Measurements from ENCODE around the gene ALDH1B1. TPM values are rescaled to one million over a fixed set of nuclear protein-coding genes. Genes with fewer than 3 reads are reported as not detected.
A peak's percentile ranks its signal among the peaks of the same experiment; 100 is the strongest.

The ALDH1B1 gene
- total and polyA plus RNA-seq, 7 donors: 19.2 to 162 (median 44.1) TPM

DNA sequence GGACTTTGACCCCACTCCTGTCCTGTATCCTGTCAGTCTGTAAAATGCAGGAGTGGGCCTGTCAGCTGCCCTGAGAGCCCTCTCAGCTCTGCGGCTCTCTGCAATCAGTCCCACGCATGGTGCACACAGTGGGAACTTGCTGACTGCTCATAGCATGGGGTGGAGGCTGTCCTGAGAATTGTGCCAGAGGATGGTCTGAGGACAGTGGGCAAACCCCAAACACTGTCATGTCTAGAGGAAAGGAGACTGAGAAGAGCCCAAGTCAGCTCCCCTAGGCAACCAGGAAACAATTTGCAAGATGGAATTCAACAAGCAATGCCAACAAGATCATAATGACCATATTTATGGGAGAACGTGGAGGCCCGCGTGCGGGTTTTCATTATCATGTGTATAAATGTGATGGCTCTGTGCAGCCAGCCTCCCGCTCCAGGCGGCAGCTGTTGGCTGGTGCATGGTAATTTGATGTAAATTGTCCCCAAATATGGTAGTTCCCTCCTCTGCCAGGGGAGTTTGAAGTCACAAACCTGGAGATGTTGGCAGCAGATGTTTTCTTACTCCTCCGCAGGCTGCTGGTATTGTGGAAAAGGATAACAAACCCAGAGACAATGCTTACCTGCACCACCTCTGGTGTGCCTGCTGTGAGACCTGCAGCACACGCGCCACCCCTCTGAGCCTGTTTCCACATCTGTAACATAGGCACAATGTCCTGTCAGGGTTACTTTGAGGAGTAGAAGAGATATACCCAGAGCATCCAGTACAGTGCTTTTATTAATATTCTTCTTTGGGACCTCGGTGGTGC is 39.8 kb upstream of the ALDH1B1 start:
- WGBS, 2 donors: 82 to 83% methylated on average over 12 of the region's 12 CpGs
- peaks cover 0 to 4% (median 0%) of the 10 kb centered on the region in 4 donors for H3K4me1 ChIP-seq
- intact Hi-C loops (cut with DNase I): no loop called here
- H3K27me3 ChIP-seq: no peaks in the 10 kb centered on the region
- TF ChIP-seq EP300 (IDR thresholded peaks at IDR 0.05) (no peak), POLR2AphosphoS5 (IDR thresholded peaks at IDR 0.05) (no peak), POLR2A (IDR thresholded peaks at IDR 0.05) (no peak)
- TF ChIP-seq, protein P1, sequence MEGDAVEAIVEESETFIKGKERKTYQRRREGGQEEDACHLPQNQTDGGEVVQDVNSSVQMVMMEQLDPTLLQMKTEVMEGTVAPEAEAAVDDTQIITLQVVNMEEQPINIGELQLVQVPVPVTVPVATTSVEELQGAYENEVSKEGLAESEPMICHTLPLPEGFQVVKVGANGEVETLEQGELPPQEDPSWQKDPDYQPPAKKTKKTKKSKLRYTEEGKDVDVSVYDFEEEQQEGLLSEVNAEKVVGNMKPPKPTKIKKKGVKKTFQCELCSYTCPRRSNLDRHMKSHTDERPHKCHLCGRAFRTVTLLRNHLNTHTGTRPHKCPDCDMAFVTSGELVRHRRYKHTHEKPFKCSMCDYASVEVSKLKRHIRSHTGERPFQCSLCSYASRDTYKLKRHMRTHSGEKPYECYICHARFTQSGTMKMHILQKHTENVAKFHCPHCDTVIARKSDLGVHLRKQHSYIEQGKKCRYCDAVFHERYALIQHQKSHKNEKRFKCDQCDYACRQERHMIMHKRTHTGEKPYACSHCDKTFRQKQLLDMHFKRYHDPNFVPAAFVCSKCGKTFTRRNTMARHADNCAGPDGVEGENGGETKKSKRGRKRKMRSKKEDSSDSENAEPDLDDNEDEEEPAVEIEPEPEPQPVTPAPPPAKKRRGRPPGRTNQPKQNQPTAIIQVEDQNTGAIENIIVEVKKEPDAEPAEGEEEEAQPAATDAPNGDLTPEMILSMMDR (IDR thresholded peaks at IDR 0.05): no peak
- H3K27ac ChIP-seq: no peak overlapping the region
- H3K9me3 ChIP-seq: no peaks in the 10 kb centered on the region
- peak; percentile 8 for DNase-seq
- H3K36me3 ChIP-seq: no peaks in the 10 kb centered on the region
- no peak overlapping the region for H3K4me3 ChIP-seq

DNA sequence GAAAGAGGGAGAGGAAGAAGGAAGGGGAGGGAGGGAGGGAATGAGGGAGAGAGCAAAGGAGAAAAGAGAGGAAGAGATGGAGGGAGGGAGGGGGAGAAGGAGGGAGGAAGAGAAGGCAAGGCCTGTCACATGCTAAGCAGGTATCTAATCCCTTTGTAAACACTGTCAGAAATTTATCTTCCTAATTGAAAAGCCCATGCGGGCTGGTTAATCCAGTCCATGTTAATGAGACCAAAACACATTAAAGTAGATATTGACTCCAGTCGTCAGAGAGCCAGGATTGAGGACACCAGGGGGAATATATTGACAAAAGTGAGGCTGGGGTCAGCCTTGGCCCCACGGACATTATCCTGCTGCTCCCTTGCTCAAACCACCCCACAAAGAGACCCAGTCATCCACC is 37.4 kb upstream of the ALDH1B1 start:
- Histone ChIP-seq H3K4me3 (no peak overlapping the region), H3K27me3 (no peaks in the 10 kb centered on the region), H3K4me1 (peaks cover 0 to 4% (median 0%) of the 10 kb centered on the region in 4 donors), H3K9me3 (no peaks in the 10 kb centered on the region), H3K36me3 (no peaks in the 10 kb centered on the region), H3K27ac (no peak overlapping the region)
- WGBS, 2 donors: 73 to 89% methylated on average over 3 of the region's 3 CpGs
- TF ChIP-seq EP300 (IDR thresholded peaks at IDR 0.05) (no peak), POLR2A (IDR thresholded peaks at IDR 0.05) (no peak), POLR2AphosphoS5 (IDR thresholded peaks at IDR 0.05) (no peak)
- TF ChIP-seq, protein P1 (IDR thresholded peaks at IDR 0.05): no peak
- no peak for DNase-seq
- intact Hi-C loops (cut with DNase I): no loop called here

DNA sequence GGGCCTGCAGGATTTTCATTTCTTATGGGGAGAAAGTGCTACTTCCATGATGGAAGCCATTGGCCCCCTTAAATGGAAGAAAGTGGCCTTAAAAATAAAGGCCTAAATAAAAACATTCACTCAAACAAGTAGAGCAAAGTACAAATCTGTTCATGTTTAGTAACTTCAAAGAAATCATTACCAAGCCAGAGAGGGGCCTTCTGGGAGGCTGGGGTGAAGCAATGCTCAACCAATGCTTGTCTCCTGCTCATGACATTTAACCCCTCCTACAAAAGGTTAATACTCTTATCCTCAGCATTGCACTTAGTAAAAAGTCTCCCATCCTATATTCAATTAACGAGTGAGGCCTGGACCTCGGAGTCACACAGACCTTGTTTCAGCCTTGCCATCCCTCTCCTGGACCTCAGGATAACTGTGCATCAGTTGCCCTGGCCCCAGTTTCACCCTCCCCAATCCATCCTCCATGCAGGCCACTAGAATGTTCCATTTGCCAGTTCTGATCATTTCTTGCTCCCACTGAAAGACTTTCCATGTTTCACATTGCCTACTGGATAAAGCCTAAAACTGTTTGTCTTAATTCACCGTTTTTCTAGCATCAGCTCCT is 36.9 kb upstream of the ALDH1B1 start:
- Histone ChIP-seq H3K4me1 (peaks cover 0 to 4% (median 0%) of the 10 kb centered on the region in 4 donors), H3K9me3 (no peaks in the 10 kb centered on the region), H3K27me3 (no peaks in the 10 kb centered on the region), H3K36me3 (no peaks in the 10 kb centered on the region), H3K4me3 (no peak overlapping the region), H3K27ac (no peak overlapping the region)
- DNase-seq: no peak
- 94 to 97% methylated on average over 3 of the region's 3 CpGs for WGBS, 2 donors
- intact Hi-C loops (cut with DNase I): no loop called here
- no peak for TF ChIP-seq POLR2A (IDR thresholded peaks at IDR 0.05)
- TF ChIP-seq POLR2AphosphoS5 (IDR thresholded peaks at IDR 0.05): no peak
- no peak for TF ChIP-seq EP300 (IDR thresholded peaks at IDR 0.05)
- TF ChIP-seq, protein P1 (IDR thresholded peaks at IDR 0.05): no peak

DNA sequence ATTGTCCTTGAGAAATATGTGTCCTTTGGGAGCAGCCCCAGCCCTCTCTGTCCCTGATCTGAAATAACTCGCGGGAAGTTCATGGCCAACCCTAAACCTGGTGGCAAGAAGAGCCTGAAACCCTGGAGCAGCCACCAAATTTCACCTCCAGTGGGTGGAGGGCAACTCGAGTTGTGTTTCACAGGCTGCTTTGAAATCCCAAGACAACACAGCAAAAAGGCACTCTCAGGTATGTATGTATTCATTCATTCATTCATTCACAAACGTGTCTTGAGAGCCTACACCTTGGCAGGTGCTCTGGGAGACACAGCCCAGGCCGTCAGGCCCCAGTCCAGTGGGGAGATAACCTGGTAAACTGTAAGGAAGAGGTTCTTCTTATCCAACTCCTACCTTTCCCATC is 35.7 kb upstream of the ALDH1B1 start:
- Histone ChIP-seq H3K27ac (no peak overlapping the region), H3K4me1 (peaks cover 0 to 7% (median 0%) of the 10 kb centered on the region in 4 donors), H3K9me3 (no peaks in the 10 kb centered on the region), H3K27me3 (no peaks in the 10 kb centered on the region), H3K36me3 (no peaks in the 10 kb centered on the region), H3K4me3 (no peak overlapping the region)
- DNase-seq: no peak
- intact Hi-C loops (cut with DNase I): no loop called here
- TF ChIP-seq POLR2A (IDR thresholded peaks at IDR 0.05) (no peak), EP300 (IDR thresholded peaks at IDR 0.05) (no peak), POLR2AphosphoS5 (IDR thresholded peaks at IDR 0.05) (no peak)
- TF ChIP-seq, protein P1 (IDR thresholded peaks at IDR 0.05): no peak
- WGBS, 2 donors: 63 to 74% methylated on average over 5 of the region's 5 CpGs

Data from sigmoid colon (tissue), 7 donors.